Activated T-cell treated with anti-CD3 and anti-CD28 coated beads, Interleukin-2, amount 50 U/mL, for 4 hours (primary cell): ENCODE measurements around the gene MROH9. TPM values are rescaled to one million over a fixed set of nuclear protein-coding genes. Genes with fewer than 3 reads are reported as not detected.

Experiments used
- ATAC-seq, 2 donors: fragments of 200-7000 bp; cut with Tn5 transposase; one replicate each; pipeline ENCODE4 v1.10.0; 2021
- DNase-seq: peaks from one replicate; pipeline ENCODE4 v3.0.0-alpha.2; 2020
- H3K27me3 Mint-ChIP-seq: one replicate; pipeline ENCODE4 v1.8.0; 2021; ENCODE audit warnings: low read depth, mixed read lengths
- H3K36me3 Mint-ChIP-seq: one replicate; pipeline ENCODE4 v1.8.0; 2022; ENCODE audit warnings: mixed read lengths; ENCODE audit not compliant: insufficient read depth
- H3K4me1 Mint-ChIP-seq: one replicate; pipeline ENCODE4 v1.8.0; 2021; ENCODE audit warnings: low read depth, mixed read lengths
- H3K4me3 Mint-ChIP-seq: one replicate; pipeline ENCODE4 v1.8.0; 2021; ENCODE audit warnings: mild to moderate bottlenecking, moderate library complexity, mixed read lengths
- H3K9me3 Mint-ChIP-seq: one replicate; pipeline ENCODE4 v1.8.0; 2021; ENCODE audit warnings: mixed read lengths
- total RNA-seq, 3 donors: library from RNA; stranded (reverse); gene quantifications; one replicate each; pipeline ENCODE4 v1.2.1, GENCODE V29; 2021

MROH9 gene
- total RNA-seq, 3 donors from 2014 or later = not detected

- H3K4me1 Mint-ChIP-seq = no peaks in the 10 kb centered on the region
- no peaks in the 10 kb centered on the region for H3K9me3 Mint-ChIP-seq
- ATAC-seq (no peak), DNase-seq (no peak)
- no peak overlapping the region for H3K4me3 Mint-ChIP-seq
- no peaks in the 10 kb centered on the region for H3K36me3 Mint-ChIP-seq
- H3K27me3 Mint-ChIP-seq = no peaks in the 10 kb centered on the region
These were observed 58.4 kb downstream of the MROH9 start for GRCh38 chr1:170993717-170994116.

GRCh38 chr1:171014880-171015279, 79.5 kb downstream of the MROH9 start:
- Mint-ChIP-seq H3K4me1 (no peaks in the 10 kb centered on the region), H3K9me3 (no peaks in the 10 kb centered on the region), H3K27me3 (peaks cover 8% of the 10 kb centered on the region), H3K36me3 (no peaks in the 10 kb centered on the region), H3K4me3 (no peak overlapping the region)
- DNase-seq (no peak), ATAC-seq (no peak)

GRCh38 chr1:171017426-171017825, 82.1 kb downstream of the MROH9 start:
- H3K4me1 Mint-ChIP-seq = no peaks in the 10 kb centered on the region
- H3K4me3 Mint-ChIP-seq = no peak overlapping the region
- H3K27me3 Mint-ChIP-seq = peaks cover 6% of the 10 kb centered on the region
- DNase-seq (no peak), ATAC-seq (no peak)
- no peaks in the 10 kb centered on the region for H3K9me3 Mint-ChIP-seq
- no peaks in the 10 kb centered on the region for H3K36me3 Mint-ChIP-seq

- no peak for ATAC-seq
- H3K4me1 Mint-ChIP-seq = no peaks in the 10 kb centered on the region
- no peaks in the 10 kb centered on the region for H3K36me3 Mint-ChIP-seq
- no peak for DNase-seq
- H3K4me3 Mint-ChIP-seq = no peak overlapping the region
- H3K9me3 Mint-ChIP-seq = no peaks in the 10 kb centered on the region
- peaks cover 3% of the 10 kb centered on the region for H3K27me3 Mint-ChIP-seq
These were observed 84.6 kb downstream of the MROH9 start for GRCh38 chr1:171019971-171020370.

GRCh38 chr1:171032822-171033702, 97.7 kb downstream of the MROH9 start:
- no peaks in the 10 kb centered on the region for H3K36me3 Mint-ChIP-seq
- H3K4me3 Mint-ChIP-seq = no peak overlapping the region
- no peak for ATAC-seq
- H3K27me3 Mint-ChIP-seq = peaks cover 8% of the 10 kb centered on the region
- H3K4me1 Mint-ChIP-seq = no peaks in the 10 kb centered on the region
- no peaks in the 10 kb centered on the region for H3K9me3 Mint-ChIP-seq
- no peak for DNase-seq

GRCh38 chr1:171037626-171038025, 102.3 kb downstream of the MROH9 start:
- H3K4me3 Mint-ChIP-seq = no peak overlapping the region
- H3K9me3 Mint-ChIP-seq = peaks cover under 1% of the 10 kb centered on the region
- no peaks in the 10 kb centered on the region for H3K36me3 Mint-ChIP-seq
- DNase-seq = no peak
- ATAC-seq = no peak
- H3K4me1 Mint-ChIP-seq = no peaks in the 10 kb centered on the region
- H3K27me3 Mint-ChIP-seq = peaks cover 4% of the 10 kb centered on the region

- H3K27me3 Mint-ChIP-seq = peaks cover 4% of the 10 kb centered on the region
- H3K36me3 Mint-ChIP-seq = no peaks in the 10 kb centered on the region
These were observed 103.0 kb downstream of the MROH9 start for GRCh38 chr1:171038284-171038683.

GRCh38 chr1:171048014-171048413, 112.7 kb downstream of the MROH9 start:
- ATAC-seq (no peak), DNase-seq (no peak)
- no peak overlapping the region for H3K4me3 Mint-ChIP-seq
- H3K4me1 Mint-ChIP-seq = no peaks in the 10 kb centered on the region
- peaks cover 7% of the 10 kb centered on the region for H3K27me3 Mint-ChIP-seq
- peaks cover 33% of the 10 kb centered on the region for H3K9me3 Mint-ChIP-seq
- no peaks in the 10 kb centered on the region for H3K36me3 Mint-ChIP-seq

More at GRCh38 chr1:171038284-171038683, 103.0 kb downstream of the MROH9 start:
- Mint-ChIP-seq H3K4me1 (no peaks in the 10 kb centered on the region), H3K4me3 (no peak overlapping the region), H3K9me3 (peaks cover 7% of the 10 kb centered on the region)
- DNase-seq = no peak
- no peak for ATAC-seq

GRCh38 chr1:171052977-171053376, 117.6 kb downstream of the MROH9 start:
- no peak for DNase-seq
- no peaks in the 10 kb centered on the region for H3K4me1 Mint-ChIP-seq
- no peak overlapping the region for H3K4me3 Mint-ChIP-seq
- peaks cover 9% of the 10 kb centered on the region for H3K27me3 Mint-ChIP-seq
- peaks cover 13% of the 10 kb centered on the region for H3K9me3 Mint-ChIP-seq
- ATAC-seq = no peak
- no peaks in the 10 kb centered on the region for H3K36me3 Mint-ChIP-seq

- no peak for ATAC-seq
- no peak for DNase-seq
- H3K4me3 Mint-ChIP-seq = no peak overlapping the region
- H3K4me1 Mint-ChIP-seq = no peaks in the 10 kb centered on the region
- peaks cover 10% of the 10 kb centered on the region for H3K9me3 Mint-ChIP-seq
- peaks cover 5% of the 10 kb centered on the region for H3K27me3 Mint-ChIP-seq
- no peaks in the 10 kb centered on the region for H3K36me3 Mint-ChIP-seq
These were observed 120.8 kb downstream of the MROH9 start for GRCh38 chr1:171055966-171056643.

GRCh38 chr1:171061425-171062143, 126.2 kb downstream of the MROH9 start:
- no peak for DNase-seq
- ATAC-seq = no peak
- Mint-ChIP-seq H3K4me3 (no peak overlapping the region), H3K4me1 (no peaks in the 10 kb centered on the region), H3K36me3 (no peaks in the 10 kb centered on the region), H3K27me3 (no peaks in the 10 kb centered on the region), H3K9me3 (peaks cover 6% of the 10 kb centered on the region)

GRCh38 chr1:171062902-171063301, 127.6 kb downstream of the MROH9 start:
- Mint-ChIP-seq H3K9me3 (no peaks in the 10 kb centered on the region), H3K27me3 (peaks cover 4% of the 10 kb centered on the region), H3K36me3 (no peaks in the 10 kb centered on the region), H3K4me1 (no peaks in the 10 kb centered on the region), H3K4me3 (no peak overlapping the region)
- ATAC-seq = no peak
- DNase-seq = no peak

GRCh38 chr1:171075041-171075440, 139.7 kb downstream of the MROH9 start:
- no peak for DNase-seq
- Mint-ChIP-seq H3K4me1 (no peaks in the 10 kb centered on the region), H3K4me3 (no peak overlapping the region), H3K27me3 (peaks cover 4% of the 10 kb centered on the region), H3K36me3 (no peaks in the 10 kb centered on the region), H3K9me3 (no peaks in the 10 kb centered on the region)
- no peak for ATAC-seq

- H3K4me3 Mint-ChIP-seq = no peak overlapping the region
- no peak for DNase-seq
- no peaks in the 10 kb centered on the region for H3K9me3 Mint-ChIP-seq
- H3K27me3 Mint-ChIP-seq = peaks cover 5% of the 10 kb centered on the region
- no peaks in the 10 kb centered on the region for H3K36me3 Mint-ChIP-seq
- no peaks in the 10 kb centered on the region for H3K4me1 Mint-ChIP-seq
- ATAC-seq = no peak
These were observed 146.0 kb downstream of the MROH9 start for GRCh38 chr1:171081314-171081753.
